KOPT-K1 (cell line): ENCODE data around the gene TFEB.

Experiments used
- H3K27ac ChIP-seq: fragments of 200-600 bp; sonication (generic); 2 replicates; pipeline ENCODE4 v1.5.1; 2016; ENCODE audit warnings: antibody characterized with exemption, mild to moderate bottlenecking, low read depth, low read length; ENCODE audit not compliant: poor library complexity, severe bottlenecking
- H3K36me3 ChIP-seq: fragments of 200-600 bp; sonication (generic); 2 replicates; pipeline ENCODE4 v1.5.1; 2017; ENCODE audit warnings: antibody characterized with exemption, mild to moderate bottlenecking, low read length, moderate library complexity; ENCODE audit not compliant: insufficient read depth
- H3K9me3 ChIP-seq: fragments of 200-600 bp; sonication (generic); 2 replicates; pipeline ENCODE4 v1.5.1; 2017; ENCODE audit warnings: antibody characterized with exemption, low read length, mild to moderate bottlenecking; ENCODE audit not compliant: insufficient read depth, poor library complexity, severe bottlenecking

TFEB gene

GRCh38 chr6:41700463-41701347 lies 34.7 kb downstream of the TFEB start:
- Histone ChIP-seq H3K27ac (no peak overlapping the region), H3K9me3 (no peaks in the 10 kb centered on the region), H3K36me3 (no peaks in the 10 kb centered on the region)

GRCh38 chr6:41699063-41699462 lies 36.3 kb downstream of the TFEB start:
- Histone ChIP-seq H3K36me3 (no peaks in the 10 kb centered on the region), H3K9me3 (no peaks in the 10 kb centered on the region), H3K27ac (no peak overlapping the region)

- no peaks in the 10 kb centered on the region for H3K9me3 ChIP-seq
- no peaks in the 10 kb centered on the region for H3K36me3 ChIP-seq
- no peak overlapping the region for H3K27ac ChIP-seq
Observed at GRCh38 chr6:41697861-41698781, 37.3 kb downstream of the TFEB start.

GRCh38 chr6:41696788-41697187 lies 38.6 kb downstream of the TFEB start:
- Histone ChIP-seq H3K27ac (no peak overlapping the region), H3K9me3 (no peaks in the 10 kb centered on the region), H3K36me3 (no peaks in the 10 kb centered on the region)

- H3K9me3 ChIP-seq = no peaks in the 10 kb centered on the region
- H3K27ac ChIP-seq = no peak overlapping the region
- H3K36me3 ChIP-seq = no peaks in the 10 kb centered on the region
Observed at GRCh38 chr6:41695825-41696224, 39.6 kb downstream of the TFEB start.

- no peaks in the 10 kb centered on the region for H3K9me3 ChIP-seq
- no peaks in the 10 kb centered on the region for H3K36me3 ChIP-seq
- H3K27ac ChIP-seq = no peak overlapping the region
Observed at GRCh38 chr6:41694815-41695526, 40.4 kb downstream of the TFEB start.

GRCh38 chr6:41693281-41694240 lies 41.8 kb downstream of the TFEB start:
- no peaks in the 10 kb centered on the region for H3K36me3 ChIP-seq
- no peaks in the 10 kb centered on the region for H3K9me3 ChIP-seq
- H3K27ac ChIP-seq = no peak overlapping the region

- Histone ChIP-seq H3K27ac (no peak overlapping the region), H3K9me3 (no peaks in the 10 kb centered on the region), H3K36me3 (no peaks in the 10 kb centered on the region)
Observed at GRCh38 chr6:41692730-41693129, 42.7 kb downstream of the TFEB start.

GRCh38 chr6:41692080-41692675 lies 43.2 kb downstream of the TFEB start:
- H3K9me3 ChIP-seq = no peaks in the 10 kb centered on the region

GRCh38 chr6:41691426-41692079 lies 43.9 kb downstream of the TFEB start:
- H3K9me3 ChIP-seq = no peaks in the 10 kb centered on the region
- H3K27ac ChIP-seq = no peak overlapping the region
- no peaks in the 10 kb centered on the region for H3K36me3 ChIP-seq

More at GRCh38 chr6:41692080-41692675, 43.2 kb downstream of the TFEB start:
- no peaks in the 10 kb centered on the region for H3K36me3 ChIP-seq
- no peak overlapping the region for H3K27ac ChIP-seq

GRCh38 chr6:41690541-41691330 lies 44.7 kb downstream of the TFEB start:
- no peaks in the 10 kb centered on the region for H3K9me3 ChIP-seq
- no peaks in the 10 kb centered on the region for H3K36me3 ChIP-seq

GRCh38 chr6:41689171-41690008 lies 46.0 kb downstream of the TFEB start:
- Histone ChIP-seq H3K36me3 (no peaks in the 10 kb centered on the region), H3K27ac (peak overlapping the region; percentile 3)

More at GRCh38 chr6:41690541-41691330, 44.7 kb downstream of the TFEB start:
- H3K27ac ChIP-seq = no peak overlapping the region

More at GRCh38 chr6:41689171-41690008, 46.0 kb downstream of the TFEB start:
- H3K9me3 ChIP-seq = no peaks in the 10 kb centered on the region
